HG03060 (cell line): ENCODE measurements around the gene VSTM4.

Source experiments
- ATAC-seq: cut with Tn5 transposase; IDR thresholded peaks from one replicate; pipeline ENCODE4 v1.9.1; 2021; ENCODE audit warnings: low read depth, moderate number of reproducible peaks; ENCODE audit not compliant: unreplicated experiment

Gene VSTM4

DNA sequence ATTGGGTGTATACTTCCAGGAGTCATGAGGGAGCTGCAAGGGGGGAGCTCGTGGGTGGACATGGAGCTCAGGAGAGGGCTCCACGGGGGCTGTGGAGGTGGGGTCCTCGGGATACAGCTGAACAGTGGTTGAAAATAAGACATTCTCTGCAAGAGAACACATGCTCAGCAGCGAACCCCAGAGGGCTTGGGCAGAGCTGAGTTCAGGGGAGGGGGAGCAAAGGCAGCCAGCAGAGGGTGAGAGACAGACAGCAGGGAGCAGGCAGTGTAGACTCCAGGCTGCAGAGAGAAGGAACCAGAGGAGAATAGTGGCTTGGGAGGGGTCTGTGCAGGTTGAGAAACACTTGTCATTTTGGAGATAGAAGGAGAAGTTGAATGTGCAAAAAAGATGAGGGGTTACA, 102.7 kb downstream of the VSTM4 start:
- no peak for ATAC-seq

DNA sequence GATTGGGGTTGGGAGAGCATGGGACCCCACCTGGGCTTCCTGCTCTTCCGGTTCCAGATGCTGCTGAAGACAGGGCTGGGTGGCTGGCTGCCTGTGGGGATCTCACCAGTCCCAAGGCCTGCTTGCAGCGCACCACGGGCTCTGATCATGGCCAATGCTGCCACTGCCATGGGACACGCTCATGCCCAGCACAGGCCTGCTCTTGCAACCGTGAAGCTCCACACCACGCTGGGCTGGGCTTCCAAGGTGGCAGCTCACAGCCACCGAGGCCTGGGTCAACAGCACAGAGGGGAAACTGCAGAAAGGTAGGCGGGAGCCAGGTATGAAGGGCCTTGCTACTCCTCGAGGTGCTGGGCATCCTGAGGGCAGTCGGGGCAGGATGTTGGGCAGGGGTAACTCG, 103.6 kb downstream of the VSTM4 start:
- no peak for ATAC-seq

DNA sequence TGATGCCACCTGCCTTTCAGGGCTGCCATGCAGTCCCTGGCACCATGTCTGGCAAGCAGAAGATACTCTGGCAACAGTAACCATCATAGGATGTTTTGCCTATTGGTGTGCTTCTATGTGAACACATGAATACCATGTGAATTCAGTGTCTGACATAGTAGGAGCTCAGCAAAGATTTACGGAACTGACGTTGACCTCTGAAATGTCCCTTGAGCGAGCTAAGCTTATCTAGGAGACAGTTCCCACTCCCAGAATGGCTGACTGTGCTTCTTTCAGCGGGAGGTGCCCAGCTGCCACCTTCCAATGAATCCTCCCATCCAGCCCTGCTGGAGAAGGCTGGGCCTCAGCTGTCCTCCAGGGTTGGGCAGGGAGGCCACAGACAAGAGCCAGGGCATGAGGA, 104.5 kb downstream of the VSTM4 start:
- no peak for ATAC-seq

DNA sequence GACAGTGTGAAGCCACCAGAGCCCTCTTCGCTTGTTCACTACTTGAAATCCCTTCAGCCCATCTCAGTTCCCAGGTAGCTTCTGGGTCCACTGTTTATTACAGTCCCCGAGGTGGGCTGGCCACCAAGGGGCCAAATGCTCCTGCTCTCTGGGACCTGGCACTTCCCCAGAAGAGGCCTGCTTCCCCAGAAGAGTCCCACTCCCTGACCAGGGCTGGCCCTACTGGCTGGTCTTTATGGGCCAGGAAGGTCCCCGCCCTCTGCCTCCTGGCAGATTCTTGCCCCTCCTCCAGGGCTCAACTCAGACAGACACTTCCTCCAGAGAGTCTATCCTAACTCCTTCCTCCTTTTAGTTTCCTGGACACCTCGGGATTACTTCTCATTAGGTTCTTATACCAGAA, 105.0 kb downstream of the VSTM4 start:
- no peak for ATAC-seq

DNA sequence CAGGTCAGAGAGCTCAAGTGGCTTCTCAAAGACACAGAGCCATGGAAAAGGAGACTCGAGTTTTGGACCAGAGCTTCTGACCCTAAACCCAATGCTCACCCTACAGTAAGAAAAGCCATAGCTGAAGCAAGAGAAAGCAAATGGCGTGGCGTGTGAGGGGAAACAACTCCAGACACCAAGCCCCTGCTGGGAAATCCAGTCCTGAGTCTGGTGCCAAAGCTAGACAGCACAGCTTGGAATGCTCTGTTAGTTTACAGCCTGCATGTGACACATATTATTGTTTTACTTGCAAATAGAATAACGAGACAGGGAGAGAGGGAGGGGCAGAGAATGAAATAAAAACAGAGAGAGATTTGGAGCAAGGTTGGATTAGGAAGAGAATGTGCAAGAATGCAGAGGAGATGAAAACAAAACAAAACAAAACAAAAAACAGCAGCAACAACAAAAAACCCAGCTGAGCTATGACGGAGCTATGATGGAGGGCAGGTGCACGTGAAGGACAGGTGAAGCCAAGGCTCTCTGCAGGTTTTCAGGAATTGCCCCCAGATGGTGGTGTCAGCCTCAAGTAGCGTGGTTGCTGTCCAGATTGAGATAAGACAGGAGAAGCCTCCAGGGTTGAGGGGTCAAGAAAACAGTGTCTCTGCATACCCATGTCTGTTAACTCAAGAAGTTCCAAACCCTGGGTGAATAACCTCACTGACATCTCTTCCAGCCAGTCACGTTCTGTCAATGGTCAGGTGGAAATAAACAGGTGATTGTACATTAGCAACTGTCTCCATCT, 105.9 kb downstream of the VSTM4 start:
- no peak for ATAC-seq

DNA sequence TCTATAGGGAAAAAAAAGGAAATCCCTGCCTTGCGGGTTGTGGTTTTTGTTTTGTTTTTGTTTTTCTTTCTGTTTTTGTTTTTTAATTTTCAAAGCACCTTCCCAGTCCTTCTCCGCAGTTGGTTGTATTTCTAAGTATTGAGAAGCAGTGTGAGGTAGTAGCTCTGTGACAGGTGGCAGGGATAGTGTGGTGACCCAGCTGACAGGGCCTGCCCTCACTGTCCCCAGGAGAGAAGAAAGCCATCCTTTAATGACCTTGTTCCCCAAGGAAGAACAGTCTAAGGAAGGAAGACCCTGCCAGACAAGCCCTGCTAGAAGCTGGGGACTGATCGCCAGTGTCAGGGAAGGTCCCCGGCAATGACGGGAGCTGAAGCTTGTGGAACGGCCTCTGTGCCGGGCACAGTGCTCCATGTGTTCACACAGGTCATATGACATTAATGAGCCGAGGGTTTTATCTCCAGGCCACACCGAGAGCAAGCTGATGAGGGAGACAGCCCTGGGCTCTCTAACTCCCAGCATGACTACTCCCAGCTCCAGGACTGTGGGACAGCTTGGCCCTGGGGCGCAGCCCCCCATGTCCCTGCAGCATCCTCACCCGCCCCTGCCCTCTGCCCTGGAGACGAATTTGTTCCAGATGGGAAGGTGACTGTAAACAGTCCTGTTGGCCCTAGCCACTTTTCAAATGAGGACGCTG, 106.7 kb downstream of the VSTM4 start:
- ATAC-seq, result no peak

DNA sequence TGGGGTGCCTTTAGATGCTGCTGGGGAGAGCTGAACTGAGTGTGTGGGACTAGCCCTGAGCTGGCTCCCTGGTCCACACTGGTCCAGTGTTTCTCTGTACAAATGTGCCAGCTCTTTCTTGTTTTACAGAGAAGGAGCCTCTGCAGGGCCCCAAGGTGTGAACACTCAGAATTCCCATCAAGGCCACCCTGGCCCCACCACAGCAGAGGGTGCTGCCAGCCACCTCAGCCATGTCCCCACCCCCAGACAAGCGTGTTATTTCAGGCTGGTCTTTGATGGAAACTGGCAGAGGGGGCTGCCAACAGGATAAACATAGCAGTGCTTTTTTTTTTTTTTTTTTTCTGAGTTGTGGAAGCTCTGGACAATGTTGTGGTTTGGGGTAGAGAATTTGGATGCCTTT, 107.2 kb downstream of the VSTM4 start:
- ATAC-seq, result no peak

DNA sequence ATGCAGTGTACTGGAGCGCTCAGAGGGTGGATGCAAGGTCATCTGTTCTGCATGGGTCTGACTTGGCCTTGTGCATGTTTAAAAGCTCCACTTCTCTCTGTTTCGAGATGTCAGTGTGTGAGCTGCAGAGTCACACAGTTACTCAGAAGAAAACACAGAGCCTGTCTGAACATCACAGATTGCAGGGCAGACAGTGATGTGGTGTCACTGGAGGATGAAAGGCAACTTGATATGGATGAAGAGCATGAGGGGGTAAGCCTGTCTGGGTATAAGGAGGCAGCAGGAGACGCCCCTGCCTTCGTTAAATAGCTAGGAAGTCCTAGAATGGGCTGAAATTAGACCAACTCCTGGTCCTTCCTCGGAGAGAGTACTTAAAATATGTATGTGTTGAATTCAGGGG, 108.2 kb downstream of the VSTM4 start:
- ATAC-seq, result no peak

DNA sequence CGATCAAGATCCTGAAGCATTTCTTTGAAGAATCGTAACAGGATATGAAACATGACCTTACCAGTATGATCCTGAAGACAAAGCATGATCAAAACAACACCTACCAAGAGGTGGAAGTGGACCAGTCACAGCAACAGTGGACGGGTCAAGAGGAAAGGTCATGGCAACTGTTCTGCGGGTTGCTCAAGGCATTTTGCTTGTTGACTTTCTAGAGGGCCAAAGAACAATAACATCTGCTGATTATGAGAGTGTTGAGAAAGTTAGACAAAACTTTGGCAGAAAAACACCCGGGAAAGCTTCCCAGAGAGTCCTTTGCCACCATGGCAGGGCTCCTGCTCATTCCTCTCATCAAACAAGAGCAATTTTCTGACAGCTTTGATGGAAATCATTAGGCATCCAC, 110.1 kb downstream of the VSTM4 start:
- ATAC-seq, result no peak

DNA sequence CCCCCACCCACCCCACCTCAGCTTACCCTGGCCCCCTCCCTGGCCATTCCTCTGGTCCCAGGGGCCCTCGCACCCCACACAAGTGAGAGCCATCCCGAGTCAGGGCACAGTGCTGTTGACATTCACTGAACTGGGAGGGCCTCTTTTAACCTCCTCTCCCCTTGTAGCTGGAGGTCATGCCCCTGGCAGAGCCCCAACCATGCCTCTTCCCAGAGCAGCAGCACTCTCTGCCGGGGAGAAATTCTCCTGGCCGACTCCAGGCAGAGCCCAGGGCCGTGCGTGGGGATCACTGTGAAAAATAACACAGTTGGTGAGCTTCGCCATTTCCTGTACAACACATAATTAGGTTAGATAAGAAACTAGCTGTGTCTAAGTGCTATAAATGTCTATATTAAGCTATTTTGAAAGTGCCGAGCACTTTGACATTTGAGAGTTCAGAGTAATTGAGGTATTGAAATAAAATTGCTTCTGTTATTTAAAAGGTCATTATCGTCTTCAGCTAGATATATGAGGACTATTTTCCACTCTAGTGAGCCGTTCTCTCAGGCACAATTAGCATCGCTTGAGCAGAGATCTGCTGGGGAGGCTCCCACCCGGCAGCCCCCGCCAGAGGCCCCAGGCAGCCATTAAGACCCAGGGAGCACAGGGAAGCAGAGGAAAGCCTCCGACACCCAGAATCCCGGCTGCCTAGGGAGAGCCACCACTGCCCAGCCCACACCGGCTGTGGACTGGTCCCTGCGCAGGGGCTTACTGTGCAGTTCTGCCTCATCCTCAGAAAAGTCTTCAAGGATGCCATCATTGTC, 113.3 kb downstream of the VSTM4 start:
- no peak for ATAC-seq

DNA sequence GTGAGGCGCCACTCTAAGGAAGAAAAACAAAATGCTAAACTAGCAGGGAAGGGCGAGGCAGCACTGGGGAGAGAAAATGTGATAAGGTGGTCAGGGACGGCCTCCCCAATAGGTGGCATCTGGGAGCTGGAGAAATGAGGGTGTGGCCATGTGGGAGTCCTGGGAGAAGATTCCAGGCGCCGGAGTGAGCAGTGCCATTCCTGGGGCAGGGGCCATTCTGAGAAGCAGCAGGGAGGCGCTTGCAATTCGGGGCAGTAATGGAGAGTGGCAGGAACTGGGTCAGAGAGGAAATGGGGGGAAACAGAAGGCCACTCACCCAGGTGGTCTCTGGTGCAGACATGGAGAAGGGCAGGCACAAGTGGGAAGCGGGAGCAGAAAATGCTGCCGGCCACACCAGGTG, 113.9 kb downstream of the VSTM4 start:
- no peak for ATAC-seq

DNA sequence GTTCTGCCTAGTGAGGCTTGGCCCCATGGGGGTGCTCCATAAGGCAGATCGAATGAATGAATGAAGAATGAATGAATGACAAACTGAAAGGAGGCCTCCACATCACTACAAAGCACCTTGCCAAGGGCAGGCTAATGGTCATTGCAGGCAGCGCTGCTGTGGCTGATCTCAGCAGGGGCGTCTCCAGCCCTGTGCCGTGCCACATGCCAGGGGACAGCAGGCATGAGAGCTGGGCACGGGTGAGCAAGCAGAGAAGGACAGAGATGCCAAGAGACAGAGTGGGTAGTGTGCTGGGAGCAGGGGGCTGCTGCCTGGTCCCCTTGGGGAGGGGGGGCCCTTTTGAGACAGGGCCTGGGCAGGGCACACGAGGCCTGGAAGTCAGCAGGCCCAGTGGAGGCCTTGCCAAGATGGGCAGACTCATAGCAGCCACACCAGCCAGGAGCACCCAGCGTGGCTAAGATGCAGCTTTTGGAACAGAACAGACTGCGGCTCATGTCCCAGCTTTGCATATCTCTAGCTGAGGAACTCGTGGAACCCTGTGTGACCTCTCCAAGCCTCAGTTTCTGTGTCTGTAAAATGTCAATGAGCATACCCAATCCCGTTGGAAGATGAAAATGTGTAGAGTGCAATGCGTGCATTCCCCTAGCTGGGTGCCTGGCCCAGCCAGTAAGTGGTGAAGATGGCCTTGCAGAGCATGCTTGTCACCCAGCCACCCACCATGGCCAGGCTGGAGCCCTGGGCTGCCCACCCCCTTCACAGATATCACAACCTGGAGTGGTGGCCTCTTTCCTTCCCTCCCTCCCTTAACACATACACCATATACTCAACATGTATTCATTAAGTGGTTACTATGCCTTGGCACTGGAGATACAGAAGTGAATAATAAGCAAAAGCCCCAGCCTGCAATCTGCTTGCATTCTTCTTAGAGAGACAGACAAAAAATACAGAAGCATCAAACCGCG, 114.6 kb downstream of the VSTM4 start:
- no peak for ATAC-seq

DNA sequence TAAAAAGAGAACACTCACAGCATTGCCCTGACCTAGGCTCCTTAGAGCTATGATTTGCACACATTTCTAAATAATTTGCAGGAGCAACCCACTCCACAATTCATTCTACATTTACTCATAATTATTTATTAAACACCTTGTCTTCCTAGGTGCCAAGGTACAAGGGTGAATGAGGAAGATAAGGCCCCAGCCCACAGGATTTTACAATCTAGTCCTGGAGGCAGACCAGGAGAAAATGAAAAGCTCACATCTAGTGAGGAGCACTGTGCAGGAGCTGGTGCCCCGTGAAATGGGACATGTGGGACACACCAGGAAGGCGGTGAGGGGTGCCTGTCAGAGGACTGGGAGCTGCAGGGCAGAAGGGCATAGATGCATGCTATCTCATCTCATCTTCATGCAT, 116.0 kb downstream of the VSTM4 start:
- ATAC-seq, result no peak

DNA sequence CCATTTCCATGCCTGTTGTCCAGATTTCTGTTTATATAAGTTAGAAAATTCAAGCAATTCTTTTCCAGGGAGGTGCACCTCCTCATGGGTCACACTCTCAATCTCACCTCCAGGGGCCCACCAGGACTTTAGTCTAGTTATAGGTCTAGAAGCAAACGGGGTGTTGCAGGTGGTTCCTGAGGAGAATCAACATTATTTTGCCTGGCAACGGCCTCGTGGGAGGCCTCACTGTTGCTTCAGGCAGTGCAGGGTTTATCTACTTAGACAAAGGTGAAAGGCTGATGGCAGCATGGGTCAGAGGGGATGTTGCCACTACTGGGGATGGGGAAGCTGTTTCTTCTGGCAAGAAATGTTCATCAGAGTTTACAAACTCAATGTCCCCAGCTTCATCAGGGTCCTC, 119.0 kb downstream of the VSTM4 start:
- no peak for ATAC-seq

DNA sequence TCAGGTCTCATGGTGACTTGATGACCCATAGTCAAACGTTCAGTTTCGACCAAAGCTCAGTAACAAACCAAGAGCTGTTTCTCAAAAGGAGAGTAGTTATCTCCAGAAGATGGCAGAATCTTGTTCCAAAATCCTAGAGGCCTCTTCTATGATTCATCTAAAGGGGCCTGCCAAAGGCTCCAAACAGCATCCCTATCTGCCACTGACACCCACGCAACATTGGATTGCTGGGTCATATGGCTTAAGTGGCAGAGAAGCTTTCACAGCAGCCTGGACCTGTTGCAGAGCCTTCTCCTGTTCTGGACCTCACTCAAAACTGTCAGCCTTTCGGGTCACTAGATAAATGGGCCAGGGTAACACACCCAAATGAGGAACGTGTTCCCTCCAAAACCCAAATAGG, 121.7 kb downstream of the VSTM4 start:
- no peak for ATAC-seq

DNA sequence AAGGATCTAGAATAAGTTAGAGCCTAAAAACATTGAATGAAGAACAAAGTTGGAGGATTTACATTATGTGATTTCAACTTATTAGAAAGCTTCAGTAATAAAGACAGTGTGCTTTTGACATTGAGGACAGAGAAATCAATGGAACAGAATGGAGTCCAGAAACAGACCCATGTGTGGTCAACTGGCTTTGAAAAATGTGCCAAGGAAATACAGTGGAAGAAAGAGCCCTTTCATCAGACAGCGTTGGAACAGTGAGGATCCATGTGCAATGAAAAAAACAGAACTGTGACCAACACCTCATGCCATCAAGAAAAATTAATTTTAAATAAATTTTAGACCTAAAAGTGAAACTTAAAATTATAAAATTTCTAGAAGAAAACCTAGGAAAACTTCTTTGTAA, 125.1 kb downstream of the VSTM4 start:
- no peak for ATAC-seq

DNA sequence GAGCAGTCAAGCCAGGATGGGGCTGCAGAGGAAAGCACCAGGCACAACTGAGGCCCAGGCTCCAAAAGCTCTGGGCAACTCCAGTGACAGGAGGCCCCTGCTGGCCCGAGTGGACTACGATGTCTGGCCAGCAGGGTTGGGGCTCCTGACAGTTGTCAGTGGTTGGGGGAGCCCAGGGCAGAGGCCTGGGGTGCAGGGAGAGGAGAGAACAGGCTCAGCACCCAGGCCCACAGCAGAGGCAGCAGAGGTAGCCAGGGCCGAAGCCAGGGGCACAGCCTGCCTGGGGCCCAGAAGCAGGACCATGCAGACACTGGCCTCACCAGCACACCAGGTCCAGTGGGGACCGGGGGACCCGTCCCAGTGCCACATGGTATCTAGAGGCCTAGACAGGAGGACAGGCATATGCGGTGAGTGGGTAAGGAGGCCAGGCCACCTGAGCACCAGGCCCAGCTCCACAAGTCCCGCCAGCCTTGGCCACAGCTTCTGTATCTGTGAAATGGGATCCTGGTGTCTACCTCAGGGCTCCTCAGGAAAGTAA, 129.6 kb downstream of the VSTM4 start:
- no peak for ATAC-seq

DNA sequence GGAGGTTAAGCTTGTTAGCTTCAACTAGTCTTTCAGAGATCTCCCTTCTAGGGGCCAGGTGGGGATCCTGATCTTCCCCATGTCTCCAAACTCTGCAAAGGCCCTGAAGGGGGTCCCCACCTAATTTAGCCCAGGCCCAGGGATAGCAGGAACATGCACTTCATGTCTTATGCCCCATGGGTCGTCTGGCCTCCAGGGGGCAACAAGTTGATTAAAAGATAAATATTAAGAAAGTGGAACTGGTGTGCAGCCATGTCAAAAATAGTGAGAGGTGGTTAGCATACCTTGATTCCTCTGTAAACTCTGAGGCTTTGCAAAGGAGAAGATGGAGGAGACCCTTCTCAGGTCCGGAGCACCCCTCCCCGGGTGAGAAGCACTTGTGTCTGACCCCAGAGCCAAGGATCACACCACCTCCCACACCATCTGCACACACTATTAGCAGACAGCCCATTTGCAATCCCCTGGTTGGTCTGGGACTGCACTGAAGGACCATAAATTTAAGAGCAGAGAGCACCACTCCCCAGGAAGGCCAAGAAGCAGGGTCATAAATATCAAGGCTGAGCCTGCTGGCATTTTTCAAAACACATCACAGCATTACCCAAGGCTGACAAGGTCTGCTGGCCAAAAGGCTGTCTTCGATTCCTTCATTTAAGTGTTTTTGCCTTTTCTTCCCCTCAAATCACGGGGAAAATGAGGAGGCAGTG, 131.5 kb downstream of the VSTM4 start:
- no peak for ATAC-seq

DNA sequence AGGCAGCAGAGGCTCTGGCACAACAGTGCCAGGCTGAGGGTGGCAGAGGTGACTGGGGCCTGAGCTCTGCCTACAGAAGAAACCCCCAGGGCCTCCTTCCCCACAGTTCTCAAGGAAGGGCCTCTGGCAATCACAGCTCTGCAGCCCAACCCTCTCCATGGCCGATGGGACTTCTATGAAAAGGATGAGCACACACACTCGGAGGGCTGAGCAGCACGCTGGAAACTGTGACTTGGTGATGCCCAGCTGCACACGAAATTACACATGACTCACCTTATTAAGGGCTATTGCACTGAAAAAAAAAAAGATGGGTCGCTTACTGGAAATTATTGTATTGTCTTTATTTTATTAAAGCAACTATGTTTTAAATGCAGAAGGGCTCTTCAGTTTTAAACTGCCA, 132.7 kb downstream of the VSTM4 start:
- ATAC-seq, result no peak
